Activated naive CD8-positive, alpha-beta T cell treated with anti-CD3 and anti-CD28 coated beads for 36 hours (primary cell): ENCODE results near the gene GRPR. TPM values are rescaled to one million over a fixed set of nuclear protein-coding genes. Genes with fewer than 3 reads are reported as not detected.
"Not testable (repeated sequence)": the region's sequence is repeated elsewhere in the genome, so short reads cannot be mapped to it uniquely, and the experiment has no call there.

Source experiments
- DNase-seq: peaks from one replicate; pipeline ENCODE4 v3.0.0; 2021
- H3K27ac Mint-ChIP-seq: one replicate; pipeline ENCODE4 v1.8.0; 2022; ENCODE audit warnings: mild to moderate bottlenecking, moderate library complexity, mixed read lengths
- H3K27me3 Mint-ChIP-seq: one replicate; pipeline ENCODE4 v1.8.0; 2022; ENCODE audit warnings: mild to moderate bottlenecking, mixed read lengths
- H3K36me3 Mint-ChIP-seq: one replicate; pipeline ENCODE4 v1.8.0; 2021; ENCODE audit warnings: mild to moderate bottlenecking, mixed read lengths
- H3K4me1 Mint-ChIP-seq: one replicate; pipeline ENCODE4 v1.8.0; 2021; ENCODE audit warnings: mixed read lengths
- H3K4me3 Mint-ChIP-seq: one replicate; pipeline ENCODE4 v1.8.0; 2022; ENCODE audit warnings: mild to moderate bottlenecking, moderate library complexity, mixed read lengths
- H3K9me3 Mint-ChIP-seq: one replicate; pipeline ENCODE4 v1.8.0; 2022; ENCODE audit warnings: mixed read lengths
- total RNA-seq, 2 experiments: library from RNA; stranded (reverse); gene quantifications; one replicate each; pipeline ENCODE4 v1.2.3, GENCODE V29; 2021

The GRPR gene
- total RNA-seq, 2 experiments from 2014 or later: not detected

DNA sequence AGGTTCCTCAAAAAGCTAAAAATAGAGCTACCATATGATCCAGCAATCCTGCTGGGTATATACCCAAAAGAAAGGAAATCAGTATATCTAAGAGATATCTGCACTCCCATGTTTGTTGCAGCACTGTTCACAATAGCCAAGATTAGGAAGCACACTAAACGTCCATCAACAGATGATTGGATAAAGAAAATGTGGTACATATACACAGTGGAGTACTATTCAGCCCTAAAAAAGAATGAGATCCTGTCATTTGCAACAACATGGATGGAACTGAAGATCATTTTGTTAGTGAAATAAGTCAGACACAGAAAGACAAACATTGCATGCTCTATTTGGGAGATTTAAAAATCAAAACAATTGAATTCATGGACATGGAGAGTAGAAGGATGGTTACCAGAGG, 21.7 kb downstream of the GRPR start:
- not testable (repeated sequence) for H3K36me3 Mint-ChIP-seq, H3K27ac Mint-ChIP-seq, H3K4me3 Mint-ChIP-seq, H3K4me1 Mint-ChIP-seq, DNase-seq, H3K9me3 Mint-ChIP-seq
- H3K27me3 Mint-ChIP-seq: peaks cover 24% of the 10 kb centered on the region

DNA sequence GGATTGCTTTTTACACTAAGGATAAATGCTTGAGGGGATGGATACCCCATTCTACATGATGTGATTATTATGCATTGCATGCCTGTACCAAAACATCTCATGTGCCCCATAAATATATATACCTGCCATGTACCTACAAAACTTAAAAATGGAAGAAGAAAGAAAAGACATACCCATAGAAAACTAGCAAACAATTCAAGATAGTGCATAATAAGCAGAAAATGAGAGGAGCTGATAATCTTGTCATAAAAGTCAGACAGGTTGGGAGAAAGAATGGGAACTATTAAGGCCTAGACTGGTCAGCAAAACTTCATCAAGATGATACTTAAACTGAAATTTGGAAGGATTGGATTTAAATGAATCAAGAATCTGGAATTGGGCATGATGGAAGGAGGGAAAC, 22.3 kb downstream of the GRPR start:
- Mint-ChIP-seq H3K27me3 (peaks cover 24% of the 10 kb centered on the region), H3K27ac (no peak overlapping the region), H3K36me3 (no peaks in the 10 kb centered on the region), H3K4me3 (no peak overlapping the region), H3K9me3 (peaks cover 2% of the 10 kb centered on the region), H3K4me1 (peaks cover 4% of the 10 kb centered on the region)
- no peak for DNase-seq

DNA sequence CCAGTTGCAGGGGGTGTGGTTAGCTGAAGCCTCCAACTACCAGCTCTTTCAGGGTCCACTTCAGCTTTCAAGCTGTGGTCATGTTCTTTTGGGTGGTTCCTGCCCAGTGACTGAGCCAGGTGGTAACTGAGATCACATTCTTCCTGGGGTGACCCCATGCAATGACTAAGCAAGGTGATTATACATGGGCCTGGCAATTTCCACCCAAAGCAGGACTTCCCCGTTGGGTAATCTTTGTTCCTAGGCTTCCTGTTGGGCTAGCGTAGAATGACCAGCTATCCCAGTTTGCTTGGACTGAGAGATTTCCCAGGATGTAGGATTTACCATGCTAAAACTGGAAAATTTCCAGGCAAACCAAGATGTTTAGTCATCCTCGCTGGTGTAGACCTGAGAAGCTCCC, 25.5 kb downstream of the GRPR start:
- Mint-ChIP-seq H3K4me1 (no peaks in the 10 kb centered on the region), H3K27me3 (peaks cover 13% of the 10 kb centered on the region), H3K36me3 (no peaks in the 10 kb centered on the region), H3K9me3 (peaks cover 2% of the 10 kb centered on the region), H3K27ac (no peak overlapping the region), H3K4me3 (no peak overlapping the region)
- no peak for DNase-seq

DNA sequence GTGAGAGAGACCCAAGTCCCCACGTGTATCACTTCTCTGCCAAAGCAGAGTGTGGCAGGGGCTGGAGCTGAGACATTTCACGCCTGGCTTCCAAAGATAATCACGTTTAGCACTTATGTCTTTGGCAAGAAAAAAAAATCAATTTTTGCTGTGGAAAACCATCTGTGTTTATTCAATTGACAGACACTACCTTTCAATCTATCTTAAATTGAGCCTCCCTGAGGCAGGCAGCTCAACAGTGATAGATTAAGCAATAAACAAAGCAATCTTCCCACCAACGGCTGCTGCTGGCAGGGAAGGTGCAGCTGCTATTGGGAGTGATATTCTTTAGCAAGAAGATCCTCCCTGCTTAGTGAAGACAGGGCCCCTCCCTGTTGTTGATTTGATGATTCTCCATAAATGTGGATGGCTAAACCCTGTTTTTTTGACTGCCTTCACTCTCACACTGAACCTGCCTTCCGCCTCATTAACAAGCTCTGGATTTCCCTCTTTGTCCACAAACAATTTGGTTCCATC, 32.3 kb downstream of the GRPR start:
- no peaks in the 10 kb centered on the region for H3K36me3 Mint-ChIP-seq

DNA sequence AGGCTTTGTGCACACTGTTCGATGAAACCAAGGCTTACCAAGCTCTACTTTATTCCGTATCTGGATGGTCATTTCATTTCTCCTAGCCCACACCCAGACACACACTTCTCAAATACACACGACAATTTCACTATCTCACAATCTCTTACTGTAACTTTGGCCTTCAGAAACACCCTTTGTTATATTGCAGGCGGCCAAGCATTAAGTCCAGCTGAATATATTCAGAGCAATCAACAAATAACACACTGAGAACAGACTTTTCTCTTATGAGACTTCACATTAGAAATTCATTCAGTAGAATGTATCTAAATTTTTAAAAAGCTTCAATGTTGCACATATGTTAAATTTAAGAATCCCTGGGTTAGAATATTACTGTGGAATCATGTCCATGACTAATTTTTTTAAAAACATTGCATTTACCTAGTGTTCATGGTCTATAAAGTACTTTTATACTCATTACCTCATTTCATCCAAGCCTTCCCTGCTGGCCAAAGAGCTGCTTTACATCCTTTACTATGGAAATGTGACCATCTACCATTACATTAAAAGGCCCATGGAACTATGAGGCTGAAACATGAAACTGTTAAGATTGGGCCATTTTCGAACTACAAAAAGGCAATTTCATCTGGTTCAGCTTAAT, 33.4 kb downstream of the GRPR start:
- no peaks in the 10 kb centered on the region for H3K27me3 Mint-ChIP-seq
- no peaks in the 10 kb centered on the region for H3K36me3 Mint-ChIP-seq
- DNase-seq: no peak
- H3K9me3 Mint-ChIP-seq: no peaks in the 10 kb centered on the region
- H3K27ac Mint-ChIP-seq: no peak overlapping the region
- H3K4me3 Mint-ChIP-seq: no peak overlapping the region
- H3K4me1 Mint-ChIP-seq: no peaks in the 10 kb centered on the region

More for the DNA sequence above, 32.3 kb downstream of the GRPR start:
- Mint-ChIP-seq H3K4me3 (no peak overlapping the region), H3K9me3 (no peaks in the 10 kb centered on the region), H3K27ac (no peak overlapping the region), H3K27me3 (no peaks in the 10 kb centered on the region), H3K4me1 (no peaks in the 10 kb centered on the region)
- DNase-seq: no peak

DNA sequence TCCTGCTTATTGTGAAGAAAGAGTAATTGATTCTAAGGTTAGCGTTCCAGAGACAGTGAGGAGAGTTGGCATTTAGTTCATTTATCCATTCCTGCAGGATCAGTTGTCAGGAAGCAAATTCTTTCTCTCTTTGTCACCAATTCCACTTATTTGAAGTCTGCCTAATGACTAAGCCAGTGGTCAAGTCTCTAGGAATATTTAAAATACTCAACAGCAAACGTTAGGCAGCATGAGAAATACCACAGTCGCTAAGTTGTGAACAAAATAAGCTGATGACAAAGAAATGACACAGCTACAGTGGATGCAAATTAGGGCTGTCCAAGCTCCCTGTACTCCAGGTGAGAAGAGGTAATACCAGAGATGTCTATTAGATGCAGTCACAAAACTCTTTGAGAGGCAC, 37.4 kb downstream of the GRPR start:
- H3K27me3 Mint-ChIP-seq: no peaks in the 10 kb centered on the region
- no peak for DNase-seq
- H3K27ac Mint-ChIP-seq: no peak overlapping the region
- H3K4me1 Mint-ChIP-seq: no peaks in the 10 kb centered on the region
- no peaks in the 10 kb centered on the region for H3K9me3 Mint-ChIP-seq
- H3K36me3 Mint-ChIP-seq: no peaks in the 10 kb centered on the region
- H3K4me3 Mint-ChIP-seq: no peak overlapping the region

DNA sequence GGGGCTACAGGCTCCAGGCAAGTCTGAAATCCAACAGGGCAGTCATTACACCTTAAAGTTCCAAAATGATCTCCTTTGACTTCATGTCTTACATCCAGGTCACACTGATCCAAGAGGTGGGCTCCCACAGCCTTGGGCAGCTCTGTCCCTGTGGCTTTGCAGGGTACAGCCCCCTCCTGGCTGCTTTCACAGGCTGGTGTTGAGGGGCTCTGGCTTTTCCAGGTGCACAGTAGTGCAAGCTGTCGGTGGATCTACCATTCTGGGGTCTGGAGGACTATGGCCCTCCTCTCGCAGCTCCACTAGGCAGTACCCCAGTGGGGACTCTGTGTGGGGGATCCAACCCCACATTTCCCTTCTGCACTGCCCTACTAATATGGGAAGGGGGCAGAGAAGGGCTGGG, 37.8 kb downstream of the GRPR start:
- not testable (repeated sequence) for H3K9me3 Mint-ChIP-seq, H3K4me1 Mint-ChIP-seq, H3K27me3 Mint-ChIP-seq, H3K27ac Mint-ChIP-seq, H3K36me3 Mint-ChIP-seq, DNase-seq, H3K4me3 Mint-ChIP-seq

DNA sequence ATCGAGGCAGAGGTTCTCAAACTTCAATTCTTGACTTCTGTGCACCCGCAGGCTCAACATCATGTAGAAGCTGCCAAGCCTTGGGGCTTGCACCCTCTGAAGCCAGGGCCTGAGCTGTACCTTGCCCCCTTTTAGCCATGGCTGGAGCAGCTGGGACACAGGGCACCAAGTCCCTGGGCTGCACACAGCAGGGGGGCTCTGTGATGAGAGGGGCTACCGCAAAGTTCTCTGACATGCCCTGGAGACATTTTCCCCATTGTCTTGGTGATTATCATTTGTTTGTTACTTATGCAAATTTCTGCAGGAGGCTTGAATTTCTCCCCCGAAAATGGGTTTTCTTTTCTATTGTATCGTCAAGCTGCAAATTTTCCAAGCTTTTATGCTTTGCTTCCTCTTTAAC, 39.0 kb downstream of the GRPR start:
- Mint-ChIP-seq H3K27me3 (no peaks in the 10 kb centered on the region), H3K27ac (no peak overlapping the region), H3K9me3 (no peaks in the 10 kb centered on the region), H3K36me3 (no peaks in the 10 kb centered on the region), H3K4me1 (no peaks in the 10 kb centered on the region), H3K4me3 (no peak overlapping the region)
- DNase-seq: no peak

DNA sequence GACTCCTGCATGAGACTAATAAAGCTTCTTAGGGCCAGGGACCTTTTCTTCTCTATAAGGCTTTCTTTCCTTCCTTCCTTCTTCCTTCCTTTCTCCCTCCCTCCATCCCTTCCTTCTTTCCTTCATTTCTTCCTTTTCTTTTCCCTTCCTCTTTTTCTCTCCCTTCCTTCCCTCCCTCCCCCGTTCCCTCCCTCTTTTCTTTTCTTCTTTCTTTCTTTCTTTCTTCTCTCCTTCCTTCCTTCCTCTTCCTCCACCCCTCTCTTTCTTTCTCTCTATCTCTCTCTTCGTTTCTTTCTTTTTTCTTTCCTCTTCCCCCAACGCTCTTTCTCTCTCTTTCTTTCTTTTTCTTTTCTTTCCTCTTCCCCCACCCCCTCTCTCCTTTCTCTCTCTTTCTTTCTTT, 41.4 kb downstream of the GRPR start:
- no peak for DNase-seq
- no peak overlapping the region for H3K27ac Mint-ChIP-seq
- no peaks in the 10 kb centered on the region for H3K4me1 Mint-ChIP-seq
- no peak overlapping the region for H3K4me3 Mint-ChIP-seq
- H3K27me3 Mint-ChIP-seq: no peaks in the 10 kb centered on the region
- no peaks in the 10 kb centered on the region for H3K36me3 Mint-ChIP-seq
- no peaks in the 10 kb centered on the region for H3K9me3 Mint-ChIP-seq

DNA sequence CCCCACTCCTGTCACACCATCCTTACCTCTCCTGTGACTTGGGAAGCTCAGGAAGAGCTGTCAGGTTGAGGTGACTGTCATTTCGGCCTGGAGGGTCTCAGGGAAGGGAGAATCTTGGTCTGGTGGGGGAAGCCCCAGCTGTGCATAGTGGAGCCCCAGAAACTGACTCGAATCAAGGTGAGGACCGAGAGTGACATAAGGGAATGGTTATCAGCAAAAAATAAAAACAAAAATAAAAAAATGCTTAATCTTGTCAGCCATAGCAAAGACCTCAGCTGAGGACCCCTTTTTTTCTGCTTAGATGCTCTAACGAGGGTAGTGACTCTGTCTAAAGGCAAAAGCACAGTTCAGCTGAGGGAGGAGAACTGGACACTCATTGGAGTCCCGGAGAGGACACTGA, 43.8 kb downstream of the GRPR start, which contains the start of gene MAGEB17:
MAGEB17 (plus strand) TSS at position 301 of the 400 bp plus-strand sequence. CDS start 2,902 bp downstream, outside the sequence.
- H3K36me3 Mint-ChIP-seq: no peaks in the 10 kb centered on the region
- DNase-seq: no peak
- no peaks in the 10 kb centered on the region for H3K4me1 Mint-ChIP-seq
- H3K4me3 Mint-ChIP-seq: no peak within 1 kb of the TSS
- no peaks in the 10 kb centered on the region for H3K9me3 Mint-ChIP-seq
- H3K27me3 Mint-ChIP-seq: no peaks in the 10 kb centered on the region
- no peak within 1 kb of the TSS for H3K27ac Mint-ChIP-seq

DNA sequence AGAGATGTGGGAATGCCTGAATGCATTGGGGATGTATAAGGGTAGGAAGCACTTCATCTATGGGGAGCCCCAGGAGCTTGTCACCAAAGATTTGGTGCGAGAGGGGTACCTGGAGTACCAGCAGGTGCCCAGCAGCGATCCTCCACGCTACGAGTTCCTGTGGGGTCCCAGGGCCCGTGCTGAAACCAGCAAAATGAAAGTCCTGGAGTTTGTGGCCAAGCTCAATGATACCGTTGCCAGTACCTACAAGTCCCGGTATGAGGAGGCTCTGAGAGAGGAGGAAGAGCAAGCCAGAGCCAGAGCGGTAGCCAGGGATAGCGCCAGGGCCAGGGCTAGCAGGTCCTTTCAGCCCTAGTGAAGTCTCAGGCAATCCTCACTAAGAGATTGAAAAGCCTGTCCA, 47.7 kb downstream of the GRPR start:
- Mint-ChIP-seq H3K9me3 (no peaks in the 10 kb centered on the region), H3K27me3 (no peaks in the 10 kb centered on the region), H3K4me3 (no peak overlapping the region), H3K4me1 (no peaks in the 10 kb centered on the region), H3K27ac (no peak overlapping the region), H3K36me3 (no peaks in the 10 kb centered on the region)
- no peak for DNase-seq

DNA sequence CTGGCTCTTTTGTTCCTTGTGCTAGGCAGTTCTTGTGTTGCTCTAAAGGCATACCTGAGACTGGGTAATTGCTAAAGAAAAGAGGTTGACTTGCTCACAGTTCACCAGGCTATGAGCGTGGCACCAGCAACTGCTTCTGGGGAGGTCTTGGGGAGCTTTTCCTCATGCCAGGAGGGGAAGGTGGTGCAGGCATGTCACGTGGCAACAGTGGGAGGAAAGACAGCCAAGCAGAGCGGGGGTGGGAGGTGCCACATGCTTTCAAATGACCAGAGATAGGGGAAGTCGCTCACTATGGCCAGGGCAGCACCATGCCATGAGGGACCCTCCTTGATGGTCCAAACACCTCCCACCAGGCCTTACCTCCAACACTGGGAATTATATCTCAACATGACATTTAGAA, 48.6 kb downstream of the GRPR start:
- no peaks in the 10 kb centered on the region for H3K9me3 Mint-ChIP-seq
- H3K36me3 Mint-ChIP-seq: no peaks in the 10 kb centered on the region
- H3K27ac Mint-ChIP-seq: no peak overlapping the region
- H3K4me1 Mint-ChIP-seq: no peaks in the 10 kb centered on the region
- DNase-seq: no peak
- no peaks in the 10 kb centered on the region for H3K27me3 Mint-ChIP-seq
- H3K4me3 Mint-ChIP-seq: no peak overlapping the region

DNA sequence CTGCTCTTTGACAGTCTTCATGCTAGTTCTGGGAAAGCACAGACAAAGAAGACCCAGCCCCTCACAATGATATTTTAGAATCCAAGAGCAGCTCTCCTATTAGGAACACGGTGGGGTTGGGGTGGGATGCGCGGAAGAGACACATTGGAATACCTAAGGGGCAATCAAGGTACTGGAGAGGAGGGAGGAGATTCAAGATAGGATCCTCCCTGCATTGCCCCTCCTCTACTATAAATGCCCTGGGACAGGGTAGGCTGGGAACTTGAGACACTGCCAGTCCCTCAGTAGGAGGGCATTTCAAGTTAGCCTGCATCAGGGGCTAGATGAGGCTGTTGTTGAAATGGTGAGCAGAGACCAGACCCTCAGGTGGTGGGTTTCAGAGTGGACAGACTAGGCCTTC, 49.0 kb downstream of the GRPR start:
- DNase-seq: no peak
- H3K4me3 Mint-ChIP-seq: no peak overlapping the region
- H3K4me1 Mint-ChIP-seq: no peaks in the 10 kb centered on the region
- H3K27ac Mint-ChIP-seq: no peak overlapping the region
- no peaks in the 10 kb centered on the region for H3K36me3 Mint-ChIP-seq
- H3K27me3 Mint-ChIP-seq: no peaks in the 10 kb centered on the region
- H3K9me3 Mint-ChIP-seq: no peaks in the 10 kb centered on the region

DNA sequence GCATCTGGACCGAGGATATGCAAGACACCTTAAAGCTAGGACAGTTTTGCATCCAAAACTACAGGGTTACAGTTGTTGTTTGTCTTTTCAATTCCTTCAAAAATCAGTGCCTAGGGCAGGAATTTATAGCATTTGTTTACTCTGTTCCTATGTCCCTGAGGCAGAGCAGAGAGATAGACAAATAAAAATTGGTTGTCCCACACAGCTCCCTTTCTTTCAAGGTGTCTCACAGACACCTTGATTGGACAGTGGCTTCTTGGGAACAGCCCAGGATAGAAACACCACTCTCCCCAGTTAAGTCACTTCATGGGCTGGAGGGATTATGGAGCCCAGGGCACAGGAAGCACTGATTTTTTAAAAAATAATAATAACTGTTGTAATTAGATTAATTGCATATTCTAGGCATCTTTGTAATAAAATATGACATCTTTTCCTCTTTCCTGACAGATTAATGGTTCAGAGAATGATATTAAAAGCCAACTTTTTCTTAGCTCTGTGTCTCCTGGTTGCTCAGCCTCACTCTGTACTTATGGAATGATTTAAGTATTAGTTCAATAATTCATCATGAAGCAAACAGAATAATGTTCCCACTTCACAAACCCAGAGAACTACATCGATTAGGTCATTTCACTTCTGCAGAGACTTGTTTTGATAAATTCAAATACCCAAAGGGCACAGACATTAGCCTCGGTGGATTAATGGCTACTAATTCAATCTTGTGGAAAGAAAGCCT, 52.1 kb downstream of the GRPR start:
- H3K9me3 Mint-ChIP-seq: no peaks in the 10 kb centered on the region
- H3K4me1 Mint-ChIP-seq: no peaks in the 10 kb centered on the region
- no peak for DNase-seq
- H3K27ac Mint-ChIP-seq: no peak overlapping the region
- H3K27me3 Mint-ChIP-seq: no peaks in the 10 kb centered on the region
- H3K36me3 Mint-ChIP-seq: no peaks in the 10 kb centered on the region
- H3K4me3 Mint-ChIP-seq: no peak overlapping the region

DNA sequence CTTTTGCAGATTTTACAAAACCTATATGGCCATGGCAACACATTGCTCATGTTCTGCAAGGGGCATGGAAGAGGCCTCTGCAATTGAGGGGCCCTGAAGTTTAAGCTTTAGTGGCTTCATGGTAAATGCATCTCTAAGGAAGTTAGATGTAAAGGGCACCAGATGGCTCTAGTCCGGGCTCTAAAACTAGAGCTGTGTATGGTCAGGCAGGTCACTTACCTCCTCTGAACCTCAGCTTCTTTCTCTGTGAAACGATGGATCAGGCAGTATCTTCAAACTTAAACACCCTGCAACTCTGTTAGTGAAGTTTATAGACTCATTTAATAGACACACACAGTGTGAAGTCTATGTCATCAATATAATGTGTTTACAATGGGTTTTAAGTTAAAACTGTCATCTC, 53.9 kb downstream of the GRPR start:
- no peak for DNase-seq
- H3K4me1 Mint-ChIP-seq: no peaks in the 10 kb centered on the region
- H3K27me3 Mint-ChIP-seq: peaks cover 5% of the 10 kb centered on the region
- no peak overlapping the region for H3K4me3 Mint-ChIP-seq
- no peaks in the 10 kb centered on the region for H3K36me3 Mint-ChIP-seq
- no peaks in the 10 kb centered on the region for H3K9me3 Mint-ChIP-seq
- H3K27ac Mint-ChIP-seq: no peak overlapping the region

DNA sequence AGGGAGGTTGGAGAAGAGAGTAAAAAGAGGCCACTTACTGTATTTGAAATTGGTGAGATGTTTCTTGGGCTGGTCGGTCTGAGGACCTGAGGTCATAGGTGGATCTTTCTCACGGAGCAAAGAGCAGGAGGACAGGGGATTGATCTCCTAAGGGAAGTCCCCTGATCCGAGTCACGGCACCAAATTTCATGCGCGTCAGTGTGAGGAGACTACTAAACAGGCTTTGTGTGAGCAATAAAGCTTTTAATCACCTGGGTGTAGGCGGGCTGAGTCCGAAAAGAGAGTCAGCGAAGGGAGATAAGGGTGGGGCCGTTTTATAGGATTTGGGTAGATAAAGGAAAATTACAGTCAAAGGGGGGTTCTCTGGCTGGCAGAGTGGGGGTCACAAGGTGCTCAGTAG, 60.5 kb downstream of the GRPR start:
- H3K4me1 Mint-ChIP-seq, H3K27ac Mint-ChIP-seq, H3K27me3 Mint-ChIP-seq, H3K36me3 Mint-ChIP-seq, H3K9me3 Mint-ChIP-seq, H3K4me3 Mint-ChIP-seq, DNase-seq: not testable (repeated sequence)
